NCI-H226 (cell line): Measurements from ENCODE around the gene SBK2.
A peak's percentile ranks its signal among the peaks of the same experiment; 100 is the strongest.
"Not testable (repeated sequence)": the region's sequence is repeated elsewhere in the genome, so short reads cannot be mapped to it uniquely, and the experiment has no call there.

Source experiments
- DNase-seq: peaks from one replicate; pipeline ENCODE4 v3.0.0-alpha.2; 2015

The SBK2 gene

DNA sequence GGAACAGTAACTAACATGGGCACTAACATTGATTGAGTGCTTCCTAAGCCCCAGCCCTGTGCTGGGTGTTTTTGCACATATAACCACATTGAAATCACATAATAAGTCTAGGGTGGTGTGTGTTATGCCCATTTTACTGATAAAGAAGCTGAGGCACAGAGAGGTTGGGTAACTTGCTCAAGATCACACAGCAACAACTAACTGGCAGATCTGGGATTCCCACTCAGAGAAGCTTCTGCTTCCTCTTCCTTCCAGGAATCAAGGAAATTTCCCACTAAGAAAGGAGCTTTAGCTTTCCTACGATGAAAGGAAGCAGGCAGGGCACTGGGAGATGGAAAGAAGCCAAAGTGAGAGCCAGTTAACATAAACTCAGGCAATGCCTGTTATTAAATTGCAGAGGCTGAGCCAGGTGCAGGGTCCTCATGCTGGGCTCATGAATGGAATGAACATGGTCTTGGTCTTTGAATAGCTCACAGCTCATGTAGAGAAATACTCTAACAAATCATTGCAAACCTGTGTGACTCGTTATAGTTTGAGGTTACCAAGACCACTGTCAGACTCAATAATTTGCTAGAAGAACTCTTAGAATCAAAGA, 38.6 kb downstream of the SBK2 start:
- no peak for DNase-seq

DNA sequence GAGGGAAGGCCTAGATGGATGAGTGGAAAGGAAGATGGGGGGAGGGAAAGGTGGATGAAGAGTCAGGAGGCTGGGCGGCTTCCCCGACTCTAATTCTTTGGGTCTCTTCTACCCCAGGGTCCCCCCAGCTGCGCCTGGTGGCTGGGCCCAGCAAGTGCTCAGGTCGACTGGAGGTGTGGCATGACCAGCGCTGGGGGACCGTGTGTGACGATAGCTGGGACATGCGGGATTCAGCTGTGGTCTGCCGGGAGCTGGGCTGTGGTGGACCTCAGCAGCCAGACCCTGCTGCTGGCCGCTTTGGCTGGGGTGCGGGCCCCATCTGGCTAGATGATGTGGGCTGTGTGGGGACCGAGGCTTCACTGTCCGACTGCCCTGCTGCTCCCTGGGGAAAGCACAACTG, 39.2 kb downstream of the SBK2 start:
- no peak for DNase-seq

DNA sequence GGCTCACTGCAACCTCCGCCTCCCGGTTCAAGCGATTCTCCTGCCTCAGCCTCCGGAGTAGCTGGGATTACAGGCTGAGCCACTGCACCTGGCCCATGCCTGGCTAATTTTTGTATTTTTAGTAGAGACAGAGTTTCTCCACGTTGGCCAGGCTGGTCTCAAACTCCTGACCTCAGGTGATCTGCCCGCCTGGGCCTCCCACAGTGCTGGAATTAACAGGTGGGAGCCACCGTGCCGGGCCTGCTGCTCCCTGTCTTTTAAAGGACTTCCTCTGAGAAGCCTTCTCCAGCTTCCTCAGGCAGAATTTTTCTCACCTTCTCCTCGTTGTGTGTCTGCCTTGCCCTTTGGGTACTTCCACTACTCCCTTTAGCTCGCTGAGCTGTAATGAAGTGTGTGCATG, 40.1 kb downstream of the SBK2 start:
- not testable (repeated sequence) for DNase-seq

DNA sequence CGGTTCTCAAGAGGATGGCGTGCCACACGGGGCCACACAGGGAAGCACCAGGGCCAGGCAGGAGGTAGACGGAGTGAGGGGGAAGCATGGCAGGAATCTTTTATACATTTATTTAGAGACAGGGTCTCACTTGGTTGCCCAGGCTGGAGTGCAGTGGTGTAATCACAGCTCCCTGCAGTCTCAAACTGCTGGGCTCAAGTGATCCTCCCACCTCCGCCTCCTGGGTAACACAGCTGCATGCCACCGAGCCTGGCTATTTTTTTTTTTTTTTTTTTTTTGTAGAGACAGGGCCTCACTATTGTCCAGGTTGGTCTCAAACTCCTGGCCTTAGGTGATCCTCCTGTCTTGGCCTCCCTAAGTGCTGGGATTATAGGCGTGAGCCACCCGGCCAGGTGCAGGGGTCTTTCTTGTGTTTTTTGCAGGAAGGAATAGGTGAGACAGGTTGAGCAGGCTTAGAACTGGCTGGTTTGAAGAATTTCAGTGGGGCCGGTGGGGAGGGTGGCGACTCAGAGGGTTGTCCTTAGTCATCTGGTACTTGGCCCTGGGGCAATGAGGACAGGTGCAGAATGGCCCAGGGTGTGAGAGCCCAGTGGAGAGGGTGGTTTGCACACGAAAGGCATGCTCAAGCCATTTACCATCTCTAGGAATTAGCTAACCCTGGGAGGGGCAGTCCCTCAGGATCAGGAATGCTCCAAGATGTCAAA, 41.1 kb downstream of the SBK2 start:
- no peak for DNase-seq

DNA sequence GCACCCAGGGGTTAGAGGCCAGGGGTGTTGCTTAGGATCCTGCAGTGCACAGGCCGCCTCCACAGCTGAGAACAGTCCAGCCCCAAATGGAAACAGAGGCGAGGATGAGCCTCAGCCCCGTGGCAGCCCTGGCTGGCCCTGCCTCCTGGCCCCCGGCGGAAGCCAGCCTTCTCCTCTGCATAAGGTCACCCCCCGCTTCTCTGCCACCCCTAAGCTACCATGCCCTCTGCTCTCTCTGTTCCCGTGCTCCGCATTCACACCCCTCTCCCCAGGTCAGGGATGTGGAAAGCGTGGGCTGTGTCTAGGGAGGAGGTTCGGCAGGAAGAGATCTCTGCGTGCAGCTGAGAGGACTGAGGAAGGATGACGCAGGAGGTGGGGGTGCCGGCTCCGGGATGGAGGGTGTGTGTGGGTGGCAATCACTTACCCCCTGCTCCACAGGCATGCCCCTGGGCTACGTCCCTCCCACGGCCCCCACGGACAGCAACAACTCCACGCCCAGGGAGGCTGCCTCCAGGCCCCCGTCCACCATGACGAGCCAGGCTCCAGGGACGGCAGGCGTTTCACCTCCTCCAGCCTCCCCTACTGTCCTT, 42.7 kb downstream of the SBK2 start:
- peak; percentile 100 for DNase-seq

DNA sequence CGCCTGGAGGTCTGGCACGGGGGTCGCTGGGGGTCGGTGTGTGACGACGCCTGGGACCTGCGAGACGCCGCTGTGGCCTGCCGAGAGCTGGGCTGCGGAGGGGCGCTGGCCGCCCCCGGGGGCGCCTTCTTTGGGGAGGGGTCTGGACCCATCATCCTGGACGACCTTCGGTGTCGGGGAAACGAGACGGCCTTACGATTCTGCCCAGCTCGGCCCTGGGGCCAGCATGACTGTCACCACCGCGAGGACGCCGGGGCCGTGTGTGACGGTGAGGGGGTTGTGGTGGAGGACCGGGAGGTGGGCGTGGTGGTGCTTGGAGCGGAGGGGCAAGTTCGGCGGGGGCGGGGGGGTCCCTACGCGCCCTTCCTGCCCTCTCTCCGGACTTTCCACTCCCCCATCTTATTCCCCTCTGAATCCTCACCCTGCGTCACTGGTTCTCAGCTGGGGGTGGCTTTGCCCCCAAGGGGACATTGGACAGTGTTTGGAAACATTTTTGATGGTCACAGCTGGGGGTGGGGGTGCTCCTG, 43.2 kb downstream of the SBK2 start:
- no peak for DNase-seq

DNA sequence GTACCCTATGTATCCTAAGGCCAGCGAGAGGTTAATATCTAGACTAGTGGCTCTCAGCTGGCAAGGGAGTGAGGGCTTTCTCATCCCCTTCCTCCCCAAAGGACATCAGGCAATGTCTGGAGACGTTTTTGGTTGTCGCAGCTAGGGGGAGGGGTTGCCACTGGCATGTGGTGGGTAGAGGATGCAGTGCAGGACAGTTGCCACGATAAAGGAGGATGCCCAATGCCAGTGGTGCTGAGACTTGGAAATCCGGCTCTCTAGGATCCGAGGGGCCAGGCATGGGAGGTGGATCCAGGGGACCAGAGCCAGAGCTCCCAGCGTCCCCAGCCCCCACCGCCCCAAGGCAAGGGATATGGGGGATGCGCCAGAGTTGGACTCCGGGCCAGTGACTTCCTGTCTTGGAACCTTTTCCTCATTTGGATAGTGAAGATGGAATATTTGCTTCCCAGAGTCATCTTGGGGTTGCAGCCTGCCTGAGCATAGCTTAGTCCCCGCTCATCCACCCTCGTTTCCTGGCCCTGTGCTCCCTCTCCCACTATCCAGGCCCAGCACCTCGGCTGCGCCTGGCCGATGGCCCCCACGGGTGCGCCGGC, 43.8 kb downstream of the SBK2 start:
- peak; percentile 66 for DNase-seq

DNA sequence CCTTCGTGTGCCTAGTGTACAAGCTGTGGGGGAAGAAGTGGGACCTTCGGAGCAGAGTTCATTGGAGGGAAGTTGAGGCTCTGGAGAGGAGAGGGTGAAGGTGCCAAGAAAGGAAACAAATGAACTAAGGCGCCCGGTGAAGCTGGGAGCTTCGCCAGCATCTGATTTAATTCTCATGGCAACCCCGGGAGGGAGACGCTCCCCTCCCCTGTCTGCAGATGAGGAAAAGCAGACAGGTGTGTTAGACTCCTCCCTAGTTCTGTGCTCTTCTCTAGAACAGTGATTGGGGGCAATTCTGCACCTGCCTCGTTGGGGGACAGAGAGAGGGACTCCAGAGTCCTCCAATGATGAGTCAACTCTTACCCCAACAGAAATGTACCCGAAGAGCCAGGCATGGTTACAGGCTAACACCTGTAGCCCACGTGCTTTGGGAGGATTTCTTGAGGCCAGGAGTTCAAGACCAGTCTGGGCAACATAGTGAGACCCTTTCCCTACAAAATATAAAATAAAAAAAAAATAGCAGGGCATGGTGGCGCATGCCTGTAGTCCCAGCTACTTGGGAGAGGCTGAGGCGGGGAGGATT, 44.5 kb downstream of the SBK2 start:
- DNase-seq, result peak; percentile 53

DNA sequence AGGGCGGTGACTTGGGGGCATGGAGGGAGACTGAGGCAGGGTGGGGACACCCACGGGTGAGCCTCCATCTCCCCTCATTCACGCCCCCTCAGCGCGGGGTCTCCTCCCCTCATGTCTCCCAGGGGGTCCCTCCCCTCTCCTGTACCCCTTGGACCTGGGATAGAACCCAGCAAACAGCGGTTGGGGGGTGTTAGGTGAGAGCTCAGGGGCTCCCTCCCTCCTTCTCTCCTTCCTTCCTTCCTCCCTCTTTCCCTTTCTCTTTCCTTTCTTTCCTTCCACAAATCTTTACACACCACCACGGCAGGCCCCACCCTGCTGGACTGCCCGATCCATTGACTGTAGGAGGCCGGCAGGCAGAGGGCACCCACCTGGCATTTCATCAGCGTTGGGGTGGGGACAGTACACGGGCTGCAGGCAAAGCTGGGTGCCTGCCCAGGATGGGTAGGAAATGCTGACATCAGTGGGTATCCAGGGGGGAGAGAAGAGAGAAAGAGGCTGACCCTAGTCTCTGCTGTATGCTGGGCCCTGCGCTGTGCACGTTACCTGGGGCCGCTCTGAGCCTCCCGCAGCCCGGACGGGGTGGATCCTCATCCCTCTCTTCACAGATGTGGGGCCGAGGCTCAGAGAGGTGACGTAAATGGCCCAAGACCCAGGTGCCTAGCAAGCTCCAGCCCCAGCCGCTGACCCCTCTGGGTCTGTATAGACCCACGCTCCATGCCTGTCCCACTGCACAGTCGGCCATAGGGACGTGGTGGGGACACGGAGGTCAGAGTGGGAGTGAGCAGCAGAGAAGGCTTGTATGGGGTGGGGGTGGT, 45.2 kb downstream of the SBK2 start:
- peak; percentile 70 for DNase-seq

DNA sequence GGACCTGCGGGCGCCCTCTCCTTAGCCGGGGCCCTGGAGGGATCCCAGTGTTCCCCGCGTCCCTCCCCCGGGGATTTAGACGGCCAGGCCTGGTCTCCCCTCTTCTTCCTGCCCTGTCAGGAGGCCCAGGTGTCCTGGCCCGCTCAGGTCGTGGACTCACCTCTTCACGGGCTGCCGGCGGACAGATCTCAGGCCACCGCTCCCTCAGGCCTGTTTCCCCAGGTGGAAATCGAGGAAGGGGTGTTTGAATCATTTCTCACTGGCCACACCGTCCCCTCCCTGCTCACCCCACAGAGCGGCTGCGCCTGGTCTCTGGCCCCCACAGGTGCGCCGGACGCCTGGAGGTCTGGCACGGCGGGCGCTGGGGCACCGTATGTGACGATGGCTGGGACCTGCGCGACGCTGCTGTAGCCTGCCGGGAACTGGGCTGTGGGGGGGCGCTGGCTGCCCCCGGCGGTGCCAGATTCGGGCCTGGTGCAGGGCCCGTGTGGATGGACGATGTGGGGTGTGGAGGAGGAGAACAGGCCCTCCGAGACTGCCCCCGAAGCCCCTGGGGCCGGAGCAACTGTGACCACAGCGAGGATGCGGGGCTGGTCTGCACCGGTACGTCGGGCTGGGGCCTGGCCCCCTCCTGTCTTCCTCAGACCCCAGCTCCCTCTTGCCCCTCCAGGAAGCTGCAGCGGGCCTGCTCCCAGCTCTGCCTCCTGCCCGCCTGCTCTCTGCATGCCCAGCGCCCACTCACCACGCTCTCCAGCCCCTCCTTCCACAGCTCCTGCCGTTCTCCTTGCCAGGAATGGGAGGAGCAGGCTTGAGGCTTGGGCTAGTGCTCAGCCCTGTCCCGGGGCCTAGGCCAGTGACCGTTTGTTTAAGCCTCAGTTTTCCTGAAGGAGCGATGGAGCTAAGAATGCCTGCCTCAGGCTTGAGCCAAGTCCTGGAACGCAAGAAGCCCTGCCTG, 46.2 kb downstream of the SBK2 start:
- peak; percentile 47 for DNase-seq

DNA sequence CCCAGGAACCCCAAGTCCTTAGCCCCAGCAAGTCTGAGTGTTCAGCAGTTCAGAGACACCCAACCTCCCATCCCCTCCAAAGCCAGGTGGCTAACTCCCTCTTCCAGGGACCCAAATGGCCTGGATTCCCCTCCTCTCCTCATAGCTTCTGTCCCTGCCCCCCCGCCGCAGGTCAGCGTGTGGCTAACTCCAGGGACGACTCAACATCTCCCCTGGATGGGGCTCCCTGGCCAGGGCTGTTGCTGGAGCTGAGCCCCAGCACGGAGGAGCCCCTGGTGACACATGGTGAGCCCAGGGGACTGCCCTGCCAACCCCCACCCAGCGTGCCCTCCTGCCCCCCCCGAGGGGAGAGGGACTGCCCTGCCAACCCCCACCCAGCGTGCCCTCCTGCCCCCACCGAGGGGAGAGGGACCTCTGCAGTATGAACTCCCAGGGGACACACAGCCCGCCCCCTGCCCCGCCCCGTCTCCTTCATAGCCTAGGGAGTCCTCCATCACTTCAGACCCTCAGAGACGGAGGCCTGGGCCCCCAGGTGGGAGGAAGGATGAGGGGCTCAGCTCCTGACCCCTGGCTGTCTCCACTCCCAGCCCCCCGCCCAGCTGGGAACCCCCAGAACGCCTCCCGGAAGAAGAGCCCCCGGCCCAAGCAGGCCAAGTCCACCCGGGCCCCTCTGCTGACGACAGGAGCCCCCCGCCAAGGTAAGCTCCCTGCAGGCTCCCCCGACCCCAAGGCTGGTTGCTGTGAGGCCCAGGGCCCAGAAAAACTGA, 47.0 kb downstream of the SBK2 start:
- no peak for DNase-seq

DNA sequence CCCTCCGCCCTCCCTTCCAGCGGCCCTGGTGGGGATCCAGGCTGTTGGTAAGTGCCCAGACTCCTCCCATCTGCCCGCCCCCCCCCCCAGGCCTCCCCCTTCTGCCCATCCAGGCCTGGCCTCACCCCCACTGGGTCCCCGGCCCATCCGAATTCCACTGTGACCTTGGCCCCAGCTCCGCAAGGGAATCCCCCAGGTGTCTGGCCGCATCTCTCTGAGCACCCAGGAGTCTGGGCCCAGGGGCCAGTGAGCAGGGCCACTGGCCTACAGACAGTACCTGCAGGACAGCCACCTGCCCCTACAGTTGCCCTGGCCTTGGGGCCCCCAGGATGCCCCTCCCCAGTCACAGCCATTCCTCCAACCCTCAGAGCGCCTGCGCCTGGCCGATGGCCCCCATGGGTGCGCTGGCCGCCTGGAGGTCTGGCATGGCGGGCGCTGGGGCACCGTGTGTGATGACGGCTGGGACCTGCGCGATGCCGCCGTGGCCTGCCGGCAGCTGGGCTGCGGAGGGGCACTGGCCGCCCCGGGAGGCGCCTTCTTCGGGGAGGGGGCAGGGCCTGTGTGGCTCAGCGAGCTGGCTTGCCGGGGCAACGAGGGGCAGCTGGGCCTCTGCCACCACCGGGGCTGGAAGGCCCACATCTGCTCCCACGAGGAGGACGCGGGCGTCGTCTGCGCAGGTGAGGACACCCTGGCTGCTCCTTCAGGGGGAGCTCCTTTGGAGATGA, 47.8 kb downstream of the SBK2 start:
- no peak for DNase-seq

DNA sequence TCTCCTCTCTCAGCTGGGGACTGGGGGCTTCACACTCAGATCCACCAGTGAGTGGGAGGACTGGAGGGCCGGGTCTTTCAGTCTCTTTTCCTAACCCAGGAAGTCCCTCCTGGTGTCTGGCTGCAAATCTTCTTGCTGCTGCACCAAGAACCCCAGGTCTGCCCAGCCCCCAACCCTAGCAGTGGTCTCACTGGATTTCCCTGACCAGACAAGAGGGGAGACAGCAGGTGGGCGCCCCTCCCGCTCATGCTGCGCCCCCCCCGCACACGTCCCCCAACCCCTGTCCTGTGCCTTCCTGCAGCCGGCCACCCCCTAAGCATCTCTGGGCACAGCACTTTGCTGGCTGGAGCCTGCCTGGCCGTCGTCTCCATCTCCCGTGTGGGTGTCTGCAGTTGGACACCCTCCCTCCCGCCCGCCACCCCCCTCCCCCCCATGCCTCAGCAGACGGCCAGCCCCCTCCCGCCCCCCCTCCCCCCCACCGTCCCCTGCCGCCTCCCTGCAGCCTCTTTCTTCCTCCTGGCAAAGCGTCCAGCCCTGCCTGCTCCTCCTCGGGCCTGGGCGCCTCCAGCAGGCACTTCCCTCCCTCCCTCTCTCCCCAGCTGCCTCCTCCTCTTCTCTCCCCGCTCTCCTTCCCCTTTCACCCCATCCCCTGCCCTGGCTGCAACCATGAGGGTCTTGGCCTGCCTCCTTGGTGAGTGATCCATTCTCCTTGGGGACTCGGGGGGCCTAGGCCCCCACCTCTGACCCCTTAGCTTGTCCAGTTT, 48.8 kb downstream of the SBK2 start, which contains the start of gene SSC5D:
Gene SSC5D, plus strand, starts transcription at position 513 of the 764 bp plus-strand sequence. Its CDS starts 154 bp downstream, at position 667.
- DNase-seq, result peak; percentile 72

DNA sequence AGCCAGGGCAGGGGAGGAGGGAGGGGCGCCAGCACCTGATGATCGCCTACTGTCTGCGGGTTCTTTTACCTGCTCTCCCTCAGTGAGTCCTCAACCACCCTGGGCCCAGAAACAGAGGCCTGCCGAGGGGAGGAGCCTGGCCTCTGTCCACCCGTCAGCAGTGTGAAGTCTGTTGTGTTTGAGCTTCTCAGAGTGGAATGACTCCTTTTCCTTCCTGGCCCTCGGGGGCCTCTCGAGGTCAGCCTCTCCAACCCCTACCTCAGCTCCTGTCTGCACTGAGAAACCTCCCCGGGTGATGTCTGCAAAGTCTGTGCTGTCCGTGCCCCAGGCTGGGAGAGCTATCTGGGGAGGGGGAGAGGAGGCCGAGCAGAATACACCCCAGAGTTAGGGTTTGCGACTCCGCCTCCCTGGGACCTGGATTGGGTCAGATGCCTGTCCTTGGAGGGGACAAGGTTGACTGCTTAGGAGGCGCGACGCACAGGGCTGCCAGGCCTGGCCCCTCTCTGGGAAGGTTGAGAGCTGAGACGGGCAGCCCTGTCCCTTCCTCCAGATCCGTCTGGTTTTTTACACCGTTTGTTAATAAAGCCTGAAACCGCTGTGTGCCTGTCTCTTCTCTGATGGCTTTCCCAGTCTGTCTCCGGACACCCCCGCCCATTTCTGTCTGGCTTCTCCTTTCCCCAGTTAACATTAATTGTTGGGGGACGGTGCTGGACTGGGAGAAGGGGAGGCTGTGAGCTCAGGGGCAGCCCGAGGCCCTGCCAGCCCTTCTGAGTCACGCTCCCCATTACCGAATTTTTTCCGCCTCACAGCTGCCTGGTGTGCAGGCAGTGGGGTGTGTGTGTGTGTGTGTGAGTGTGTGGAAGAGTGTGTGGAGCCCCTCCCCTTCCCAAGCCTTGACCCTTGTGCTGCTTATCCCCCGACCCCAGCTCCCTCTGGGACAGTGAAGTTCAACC, 49.7 kb downstream of the SBK2 start:
- DNase-seq, result peak; percentile 99

DNA sequence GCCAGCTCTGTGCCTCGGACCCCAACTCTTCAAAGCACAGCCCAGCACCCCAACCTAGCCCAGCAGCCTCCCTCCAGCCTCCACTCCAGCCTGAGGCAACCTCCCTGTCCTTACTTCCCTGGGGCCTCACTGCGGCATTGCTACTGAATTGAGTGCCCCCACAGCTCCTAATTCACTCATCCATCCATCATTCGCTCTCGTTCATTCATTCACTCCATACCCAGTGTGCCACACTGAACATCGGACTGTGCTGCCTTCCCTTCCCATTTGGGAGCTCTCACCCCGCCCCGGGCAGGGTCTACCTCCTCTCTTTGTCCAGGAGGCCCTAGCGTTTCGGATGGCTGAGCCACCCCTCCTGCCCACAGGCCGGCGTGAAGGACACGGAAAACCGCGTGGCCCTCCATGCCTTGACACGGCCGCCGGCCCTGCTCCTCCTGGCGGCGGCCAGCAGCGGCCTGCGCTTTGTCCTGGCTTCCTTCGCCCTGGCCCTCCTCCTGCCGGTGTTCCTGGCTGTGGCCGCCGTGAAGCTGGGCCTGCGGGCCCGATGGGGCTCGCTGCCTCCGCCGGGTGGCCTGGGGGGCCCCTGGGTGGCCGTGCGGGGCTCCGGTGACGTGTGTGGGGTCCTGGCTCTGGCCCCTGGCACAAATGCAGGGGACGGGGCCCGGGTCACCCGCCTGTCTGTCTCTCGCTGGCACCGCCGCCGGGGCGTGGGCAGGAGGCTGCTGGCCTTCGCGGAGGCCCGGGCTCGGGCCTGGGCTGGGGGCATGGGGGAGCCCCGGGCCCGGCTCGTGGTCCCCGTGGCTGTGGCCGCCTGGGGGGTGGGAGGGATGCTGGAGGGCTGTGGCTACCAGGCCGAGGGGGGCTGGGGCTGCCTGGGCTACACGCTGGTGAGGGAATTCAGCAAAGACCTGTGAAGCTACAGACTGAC, 50.6 kb downstream of the SBK2 start:
- no peak for DNase-seq

DNA sequence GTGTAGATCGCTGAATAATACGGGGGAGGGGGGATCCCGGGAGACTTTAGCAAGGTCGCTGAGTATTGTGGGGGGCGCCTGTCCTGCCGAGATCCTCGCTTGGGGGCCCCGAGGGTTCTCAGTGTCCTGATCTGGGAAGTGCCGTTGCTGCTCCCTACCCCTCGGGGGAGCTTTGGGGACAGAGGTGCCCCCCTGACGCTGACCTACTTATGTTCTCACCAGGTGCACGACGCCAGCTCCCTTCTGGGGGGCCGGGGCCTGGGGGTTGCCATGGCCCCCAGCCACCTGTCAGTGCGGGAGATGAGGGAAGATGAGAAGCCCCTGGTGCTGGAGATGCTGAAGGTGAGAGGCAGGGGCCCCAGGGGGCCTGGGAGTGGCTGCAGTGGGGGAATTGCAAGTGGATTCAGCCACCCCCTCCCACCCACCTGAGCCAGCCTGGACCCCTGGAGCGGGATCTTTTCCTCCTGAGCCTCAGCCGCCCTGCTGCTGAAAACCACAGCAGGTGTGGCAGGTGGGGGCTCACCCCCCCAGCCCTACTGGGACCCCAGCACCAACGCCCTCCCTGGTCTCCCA, 51.4 kb downstream of the SBK2 start:
- DNase-seq, result no peak
